MG63 (cell line): ENCODE data around the gene AP3D1. TPM values are rescaled to one million over a fixed set of nuclear protein-coding genes. Genes with fewer than 3 reads are reported as not detected.
A peak's percentile ranks its signal among the peaks of the same experiment; 100 is the strongest.
"Not testable (repeated sequence)": the region's sequence is repeated elsewhere in the genome, so short reads cannot be mapped to it uniquely, and the experiment has no call there.

Experiments used
- DNase-seq: peaks from one replicate; pipeline ENCODE4 v3.0.0-alpha.2; 2020
- H3K27me3 ChIP-seq: fragments of 250-450 bp; sonication (Bioruptor Pico); 2 replicates; pipeline ENCODE4 v1.5.1; 2020; ENCODE audit warnings: mild to moderate bottlenecking, moderate library complexity
- H3K36me3 ChIP-seq: fragments of 250-450 bp; sonication (Bioruptor Pico); 2 replicates; pipeline ENCODE4 v1.5.1; 2020; ENCODE audit warnings: mild to moderate bottlenecking, moderate library complexity
- H3K4me3 ChIP-seq: fragments of 250-450 bp; sonication (Bioruptor Pico); 2 replicates; pipeline ENCODE4 v1.5.1; 2020; ENCODE audit warnings: mild to moderate bottlenecking, moderate library complexity
- H3K9me3 ChIP-seq: fragments of 250-450 bp; sonication (Bioruptor Pico); 2 replicates; pipeline ENCODE4 v1.5.1; 2020; ENCODE audit warnings: mild to moderate bottlenecking, moderate library complexity
- total RNA-seq: library from RNA; depleted of rRNA; stranded (reverse); fragments of >200 nt; shearing (Covaris generic); gene quantifications from 2 replicates; pipeline ENCODE4 v1.2.3, GENCODE V29; 2014; ENCODE audit warnings: low replicate concordance

AP3D1 gene
- total RNA-seq, 1 experiment from 2014 or later = 91.8 TPM

GRCh38 chr19:2091926-2092525 lies 59.3 kb downstream of the AP3D1 start:
- not testable (repeated sequence) for H3K4me3 ChIP-seq, H3K27me3 ChIP-seq, H3K9me3 ChIP-seq, DNase-seq, H3K36me3 ChIP-seq

DNA sequence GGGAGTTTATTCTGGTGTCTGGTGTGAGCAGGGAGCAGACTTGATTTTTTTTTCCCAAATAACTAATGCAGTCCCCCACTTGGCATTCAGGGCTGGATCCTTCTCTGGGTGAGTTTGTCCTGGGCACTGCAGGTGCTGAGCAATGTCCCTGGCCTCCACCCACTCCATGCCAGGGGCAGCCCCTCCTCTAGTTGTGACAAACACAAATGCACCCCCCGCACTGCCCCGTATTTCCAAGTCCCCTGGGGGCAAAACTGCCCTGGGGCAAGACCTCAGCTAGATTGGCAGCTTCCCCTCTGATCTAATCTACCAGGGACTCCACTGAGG lies 61.7 kb downstream of the AP3D1 start:
- Histone ChIP-seq H3K9me3 (no peaks in the 10 kb centered on the region), H3K4me3 (no peak overlapping the region), H3K27me3 (no peaks in the 10 kb centered on the region), H3K36me3 (no peaks in the 10 kb centered on the region; the same call in 1 of the 2 replicates)
- DNase-seq = no peak

DNA sequence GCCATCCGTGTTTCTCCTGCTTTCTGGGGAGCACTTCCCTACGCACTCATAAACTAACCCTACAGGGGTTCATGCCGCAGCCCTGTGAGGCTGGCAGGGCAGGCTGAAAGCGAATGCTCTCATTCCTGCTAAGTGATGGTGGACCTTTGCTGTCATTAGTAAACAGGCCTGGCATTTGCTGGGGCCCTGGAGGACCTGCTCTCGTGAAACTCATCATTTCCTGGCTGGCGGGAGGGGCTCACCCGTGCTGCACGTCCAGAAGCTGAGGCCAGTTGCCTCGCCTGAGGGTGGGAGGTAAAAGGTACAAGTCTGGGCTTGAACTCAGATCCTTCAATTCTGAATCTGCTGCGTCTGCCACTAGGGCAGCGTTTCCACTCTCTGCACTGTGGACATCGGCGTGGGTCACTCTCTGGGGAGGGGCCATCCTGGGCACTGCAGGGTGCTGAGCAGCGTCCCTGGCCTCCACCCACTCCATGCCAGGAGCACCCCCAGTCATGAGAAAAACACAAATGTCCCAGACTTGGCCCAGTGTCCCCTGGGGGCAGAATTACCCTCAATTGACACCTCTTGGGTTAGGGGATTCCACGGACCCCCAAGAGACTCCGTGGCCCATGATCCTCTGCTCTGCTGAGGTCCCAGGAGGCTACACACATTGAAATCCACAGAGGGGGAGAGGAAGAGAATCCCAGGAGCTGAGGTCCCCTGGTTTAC lies 62.2 kb downstream of the AP3D1 start:
- H3K4me3 ChIP-seq = no peak overlapping the region
- no peaks in the 10 kb centered on the region; the same call in 1 of the 2 replicates for H3K36me3 ChIP-seq
- peak; percentile 39 for DNase-seq
- H3K9me3 ChIP-seq = no peaks in the 10 kb centered on the region
- no peaks in the 10 kb centered on the region for H3K27me3 ChIP-seq

DNA sequence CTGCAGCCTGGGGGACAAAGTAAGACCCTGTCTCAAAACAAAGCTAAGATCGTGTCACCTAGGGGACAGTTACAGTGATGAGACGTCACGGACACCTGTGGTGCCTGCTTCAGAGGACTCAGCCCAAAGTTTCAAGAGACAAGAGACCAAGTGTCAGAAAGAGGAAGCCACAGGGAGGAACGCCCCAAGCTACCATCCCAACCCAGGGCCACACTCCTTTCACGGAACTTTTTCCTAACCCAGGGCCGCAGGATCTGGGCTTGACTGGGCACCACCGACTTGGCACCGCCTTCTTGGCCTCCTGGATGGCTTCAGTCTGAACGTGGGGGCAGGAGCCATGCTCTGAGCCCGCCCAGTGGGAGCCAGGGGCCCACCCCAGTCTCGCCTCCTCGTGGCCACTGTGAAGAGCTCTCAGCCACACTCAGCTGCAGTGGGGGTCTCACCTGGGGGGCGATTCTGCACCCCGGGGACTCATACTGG lies 63.7 kb downstream of the AP3D1 start:
- no peak for DNase-seq

GRCh38 chr19:2086695-2087620 lies 64.4 kb downstream of the AP3D1 start:
- not testable (repeated sequence) for H3K36me3 ChIP-seq, H3K27me3 ChIP-seq, DNase-seq, H3K9me3 ChIP-seq, H3K4me3 ChIP-seq

More for the DNA sequence above, 63.7 kb downstream of the AP3D1 start:
- no peak overlapping the region for H3K4me3 ChIP-seq
- H3K27me3 ChIP-seq = no peaks in the 10 kb centered on the region
- H3K36me3 ChIP-seq = no peaks in the 10 kb centered on the region; the same call in 1 of the 2 replicates
- H3K9me3 ChIP-seq = no peaks in the 10 kb centered on the region

DNA sequence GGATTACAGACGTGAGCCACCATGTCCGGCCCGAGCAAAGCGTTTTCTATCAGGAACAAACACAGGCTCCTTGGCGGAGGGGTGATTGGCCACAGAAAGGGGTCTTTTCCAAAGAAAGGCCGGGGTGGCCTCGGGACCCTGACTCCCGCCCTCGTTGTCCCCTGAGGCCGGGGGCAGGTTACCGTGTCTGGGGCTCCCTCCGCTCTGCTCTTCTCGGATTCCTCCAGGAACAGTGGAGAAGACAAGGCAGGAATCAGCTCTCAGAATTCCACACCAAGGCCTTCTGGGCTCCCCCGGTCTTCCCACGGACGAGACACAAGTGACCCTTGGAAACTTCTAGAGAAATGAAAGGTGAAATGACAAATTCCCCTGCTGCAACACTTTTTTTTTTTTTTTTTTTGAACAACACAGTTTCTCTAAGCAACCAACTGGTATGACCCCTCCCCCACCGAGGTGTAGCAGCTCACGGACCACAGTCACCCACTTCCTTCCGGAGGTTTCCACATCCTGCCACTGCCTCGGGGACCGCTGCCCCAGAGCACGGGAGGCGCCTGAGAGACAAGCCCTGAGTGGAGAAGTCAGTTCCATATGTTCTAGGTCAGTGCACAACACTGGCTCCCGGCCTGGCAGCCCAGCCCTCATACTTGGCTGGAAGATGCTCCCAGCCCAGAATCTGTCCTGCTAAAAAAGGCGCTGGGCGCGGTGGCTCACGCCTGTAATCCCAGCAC lies 66.2 kb downstream of the AP3D1 start:
- H3K9me3 ChIP-seq = no peaks in the 10 kb centered on the region
- H3K4me3 ChIP-seq = no peak overlapping the region
- H3K36me3 ChIP-seq = no peaks in the 10 kb centered on the region; the same call in 1 of the 2 replicates
- no peak for DNase-seq
- no peaks in the 10 kb centered on the region for H3K27me3 ChIP-seq

DNA sequence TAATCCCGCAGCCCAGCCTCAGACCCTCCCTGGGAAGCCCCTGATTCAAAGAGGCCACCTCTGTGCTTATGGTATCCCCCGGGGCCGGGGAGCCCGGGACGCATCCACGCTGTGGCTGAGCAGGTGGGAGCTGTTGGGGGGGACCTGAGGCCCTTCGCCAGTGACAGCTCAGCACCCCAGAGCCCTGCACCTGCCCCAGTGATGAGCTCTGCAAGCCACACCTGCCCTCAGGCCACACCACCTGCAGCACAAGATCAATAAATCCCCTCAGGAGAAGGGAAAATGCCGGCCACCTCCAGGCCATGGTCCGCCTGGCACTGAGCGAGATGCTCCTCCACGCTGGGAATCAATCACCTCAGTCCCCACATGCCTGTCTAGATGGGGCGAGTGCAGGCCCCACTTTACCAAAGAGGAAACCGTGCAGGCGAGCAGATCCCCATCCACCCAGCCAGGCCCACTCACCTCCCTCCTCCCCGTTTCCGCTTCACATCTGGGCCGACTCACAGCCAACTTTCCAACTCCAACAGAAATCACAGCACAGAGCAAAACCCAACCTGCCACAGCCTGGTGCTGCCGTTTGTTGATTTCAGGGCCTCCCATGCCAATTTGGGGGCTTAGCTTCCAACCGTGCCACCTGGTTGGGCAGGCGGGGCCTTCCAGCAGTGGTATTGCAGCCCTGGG lies 68.1 kb downstream of the AP3D1 start:
- no peak for DNase-seq

DNA sequence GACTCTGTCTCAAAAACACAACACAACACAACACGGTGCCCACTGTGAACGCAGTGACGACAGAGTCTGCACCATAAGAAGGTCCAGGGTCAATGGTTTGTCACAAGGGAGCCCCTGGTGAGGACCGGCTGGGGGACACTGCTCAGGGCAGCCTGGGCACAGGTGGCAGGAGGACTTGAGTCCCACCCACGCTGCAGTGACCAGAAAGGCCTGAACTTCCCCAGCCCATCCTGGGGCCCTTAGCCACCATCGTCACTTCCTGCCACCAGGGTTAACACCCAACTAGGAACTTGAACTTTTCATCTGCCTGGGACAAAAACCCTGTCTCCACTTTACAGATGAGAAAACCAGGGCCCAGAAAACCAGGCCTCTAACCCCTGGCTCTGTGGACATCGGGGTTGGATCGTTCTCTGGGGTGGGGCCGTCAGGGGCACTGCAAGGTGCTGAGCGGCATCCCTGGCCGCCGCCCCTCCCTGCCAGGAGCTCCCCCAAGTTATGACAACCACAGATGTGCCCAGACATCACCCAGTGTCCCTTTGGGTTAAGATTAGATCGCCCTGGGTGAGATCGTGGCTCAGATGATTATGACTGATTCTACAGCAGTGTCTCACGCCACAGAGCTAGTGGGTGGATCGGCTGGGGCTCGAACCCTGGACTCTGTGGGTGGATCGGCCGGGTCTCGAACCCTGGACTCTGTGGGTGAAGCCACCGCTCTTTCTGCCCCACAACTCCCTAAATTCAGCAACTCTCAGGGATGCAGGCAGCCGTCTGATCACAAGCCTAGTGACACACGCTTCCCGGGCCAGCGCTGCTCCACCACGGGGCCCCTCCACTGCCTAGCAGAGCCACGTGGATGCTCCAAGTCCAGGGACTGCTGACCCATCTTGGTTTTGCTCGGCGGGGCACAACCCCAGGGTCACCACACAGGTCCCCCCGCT lies 69.2 kb downstream of the AP3D1 start:
- Histone ChIP-seq H3K4me3 (no peak overlapping the region), H3K27me3 (no peaks in the 10 kb centered on the region), H3K36me3 (no peaks in the 10 kb centered on the region; the same call in 1 of the 2 replicates), H3K9me3 (no peaks in the 10 kb centered on the region)
- no peak for DNase-seq

More for the DNA sequence above, 68.1 kb downstream of the AP3D1 start:
- H3K4me3 ChIP-seq = no peak overlapping the region
- no peaks in the 10 kb centered on the region for H3K9me3 ChIP-seq
- no peaks in the 10 kb centered on the region for H3K27me3 ChIP-seq
- H3K36me3 ChIP-seq = no peaks in the 10 kb centered on the region; the same call in 1 of the 2 replicates

DNA sequence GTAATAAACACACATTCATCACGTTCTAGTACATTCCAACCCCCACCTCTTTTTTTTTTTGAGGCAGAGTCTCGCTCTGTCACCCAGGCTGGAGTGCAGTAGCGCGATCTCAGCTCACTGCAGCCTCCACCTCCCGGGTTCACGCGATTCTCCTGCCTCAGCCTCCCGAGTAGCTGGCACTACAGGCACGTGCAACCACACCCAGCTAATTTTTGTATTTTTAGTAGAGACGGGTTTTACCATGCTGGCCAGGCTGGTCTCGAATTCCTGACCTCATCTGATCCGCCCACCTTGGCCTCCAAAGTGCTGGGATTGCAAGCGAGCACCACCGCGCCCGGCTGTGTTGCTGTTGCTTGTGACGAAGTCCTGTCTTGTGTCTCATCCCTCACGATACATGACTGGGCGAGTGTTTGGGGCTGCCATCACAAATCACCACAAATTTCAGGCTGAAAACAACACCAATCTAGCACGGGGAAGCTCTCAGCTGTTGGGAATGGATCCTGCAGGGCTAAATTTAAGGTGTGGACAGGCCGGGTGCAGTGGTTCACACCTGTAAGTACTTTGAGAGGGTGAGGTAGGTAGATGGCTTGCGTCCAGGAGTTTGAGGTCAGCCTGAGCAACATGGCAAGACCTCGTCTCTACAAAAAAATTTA lies 70.9 kb downstream of the AP3D1 start:
- Histone ChIP-seq H3K4me3 (no peak overlapping the region), H3K36me3 (no peaks in the 10 kb centered on the region; the same call in 1 of the 2 replicates), H3K27me3 (no peaks in the 10 kb centered on the region), H3K9me3 (no peaks in the 10 kb centered on the region)
- DNase-seq = no peak

GRCh38 chr19:2079865-2080301 lies 71.5 kb downstream of the AP3D1 start:
- DNase-seq = no peak
- Histone ChIP-seq H3K9me3 (no peaks in the 10 kb centered on the region), H3K36me3 (no peaks in the 10 kb centered on the region; the same call in none of the 2 replicates)

DNA sequence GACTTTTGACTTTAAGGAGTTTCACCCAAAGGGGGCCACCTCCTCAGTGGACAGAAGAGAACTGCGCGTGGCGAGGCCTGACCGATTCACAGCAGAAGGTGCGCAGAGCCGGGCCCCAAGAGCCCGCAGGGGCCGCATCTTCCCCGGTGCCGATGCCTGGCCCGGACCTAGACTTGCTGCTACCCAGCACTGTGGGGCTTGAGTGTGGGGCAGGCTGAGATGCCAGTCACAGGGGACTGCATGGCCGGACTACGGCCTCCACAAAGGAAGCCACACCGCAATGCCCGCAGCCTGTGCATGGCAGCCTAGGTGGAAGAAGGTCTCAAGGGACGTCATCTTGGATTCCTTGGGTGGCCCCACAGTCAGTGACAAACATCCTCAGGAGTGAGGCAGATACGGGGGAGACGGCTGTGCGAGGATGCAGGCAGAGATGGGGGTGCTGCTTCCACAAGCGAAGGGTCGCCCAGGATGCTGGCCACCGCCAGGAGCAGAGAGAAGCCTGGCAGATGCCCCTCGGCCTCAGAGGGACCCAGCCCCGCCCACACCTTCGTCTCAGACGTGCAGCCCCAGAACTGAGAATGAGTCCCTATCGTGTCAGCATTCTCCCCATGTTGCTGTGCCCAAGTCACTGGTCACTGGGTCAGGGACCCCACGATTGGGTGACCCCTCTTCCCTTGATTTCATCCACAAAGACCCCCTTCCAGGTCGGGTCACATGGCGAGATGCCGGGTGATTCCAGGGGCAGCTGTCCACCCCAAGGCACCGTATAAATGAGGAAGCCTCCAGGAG lies 72.1 kb downstream of the AP3D1 start:
- H3K27me3 ChIP-seq = no peaks in the 10 kb centered on the region
- no peaks in the 10 kb centered on the region; the same call in none of the 2 replicates for H3K36me3 ChIP-seq
- DNase-seq = no peak
- H3K9me3 ChIP-seq = no peaks in the 10 kb centered on the region
- H3K4me3 ChIP-seq = no peak overlapping the region

More at GRCh38 chr19:2079865-2080301, 71.5 kb downstream of the AP3D1 start:
- Histone ChIP-seq H3K27me3 (no peaks in the 10 kb centered on the region), H3K4me3 (no peak overlapping the region)

GRCh38 chr19:2077833-2078619 lies 73.3 kb downstream of the AP3D1 start:
- Histone ChIP-seq H3K36me3 (no peaks in the 10 kb centered on the region; the same call in 1 of the 2 replicates), H3K27me3 (no peaks in the 10 kb centered on the region), H3K4me3 (no peak overlapping the region), H3K9me3 (no peaks in the 10 kb centered on the region)
- no peak for DNase-seq

- Histone ChIP-seq H3K36me3 (no peaks in the 10 kb centered on the region; the same call in 1 of the 2 replicates), H3K9me3 (no peaks in the 10 kb centered on the region), H3K27me3 (no peaks in the 10 kb centered on the region), H3K4me3 (no peak overlapping the region)
- DNase-seq = no peak
These were observed 74.0 kb downstream of the AP3D1 start for GRCh38 chr19:2077398-2077797.
